Tibial nerve (tissue), 3 donors: Measurements from ENCODE around the gene MEF2C.

Source experiments
- CTCF ChIP-seq, 5 experiments: fragments of 200-600 bp in 3 of 5; fragments of 450-650 bp in 2 of 5; sonication (generic) in 3 of 5; IDR thresholded peaks; one replicate each; pipeline ENCODE4 v1.5.1; 2016 to 2019; ENCODE audit warnings: antibody characterized with exemption in 5 of 5, mild to moderate bottlenecking in 3 of 5, moderate library complexity in 2 of 5
- POLR2A ChIP-seq, 2 donors: fragments of 450-650 bp; IDR thresholded peaks; one replicate each; pipeline ENCODE4 v1.6.1; 2017; ENCODE audit warnings: antibody characterized with exemption in 2 of 2, mild to moderate bottlenecking in 2 of 2, moderate library complexity in 2 of 2

GRCh38 chr5:88727705-88728313, 155.2 kb downstream of the MEF2C start:
- TF ChIP-seq CTCF (IDR thresholded peaks at IDR 0.05) (peak in 4 of 5 experiments; percentile 34 to 66 (median 48)), POLR2A (IDR thresholded peaks at IDR 0.05) (no peak)
